Measurements from ENCODE around the gene KIRREL1.

The KIRREL1 gene

DNA sequence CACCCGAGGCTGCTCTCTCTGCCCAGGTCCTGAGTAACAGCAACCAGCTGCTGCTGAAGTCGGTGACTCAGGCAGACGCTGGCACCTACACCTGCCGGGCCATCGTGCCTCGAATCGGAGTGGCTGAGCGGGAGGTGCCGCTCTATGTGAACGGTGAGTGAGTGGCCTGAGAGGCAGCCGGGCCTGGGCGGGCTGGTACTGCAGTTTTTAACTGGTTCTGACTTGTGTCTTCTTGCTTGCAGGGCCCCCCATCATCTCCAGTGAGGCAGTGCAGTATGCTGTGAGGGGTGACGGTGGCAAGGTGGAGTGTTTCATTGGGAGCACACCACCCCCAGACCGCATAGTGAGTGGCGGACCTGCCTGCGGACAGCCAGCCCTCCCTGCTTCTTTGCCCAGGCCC, 96.0 kb downstream of the KIRREL1 start:
- peaks cover 97% of the 10 kb centered on the region for H3K36me3 ChIP-seq (ENCODE audit: insufficient read depth, insufficient read length, low read length)
- H3K4me3 ChIP-seq (ENCODE audit: insufficient read length, low read depth): no peak overlapping the region
- peaks cover 7% of the 10 kb centered on the region for H3K4me1 ChIP-seq (ENCODE audit: insufficient read depth, insufficient read length)
- DNase-seq (ENCODE audit: low read depth, low spot score): no peak
- no peak for TF ChIP-seq SUZ12 (IDR thresholded peaks at IDR 0.05; ENCODE audit: extremely low read depth, insufficient read depth, insufficient read length)
- TF ChIP-seq ZNF274 (IDR thresholded peaks at IDR 0.05; ENCODE audit: low read depth, low read length): no peak
- no peak for TF ChIP-seq YY1 (IDR thresholded peaks at IDR 0.05; ENCODE audit: insufficient read depth, insufficient read length)
- H3K27me3 ChIP-seq (ENCODE audit: insufficient read depth, insufficient read length): no peaks in the 10 kb centered on the region
- H3K9ac ChIP-seq (ENCODE audit: insufficient read length, low read depth): no peak overlapping the region
- no peaks in the 10 kb centered on the region for H3K9me3 ChIP-seq (ENCODE audit: insufficient read depth, low read length)

- TF ChIP-seq YY1 (IDR thresholded peaks at IDR 0.05; ENCODE audit: insufficient read depth, insufficient read length) (no peak), SUZ12 (IDR thresholded peaks at IDR 0.05; ENCODE audit: extremely low read depth, insufficient read depth, insufficient read length) (no peak), ZNF274 (IDR thresholded peaks at IDR 0.05; ENCODE audit: low read depth, low read length) (no peak)
- Histone ChIP-seq H3K4me1 (ENCODE audit: insufficient read depth, insufficient read length) (peaks cover 7% of the 10 kb centered on the region), H3K9ac (ENCODE audit: insufficient read length, low read depth) (no peak overlapping the region), H3K4me3 (ENCODE audit: insufficient read length, low read depth) (no peak overlapping the region), H3K9me3 (ENCODE audit: insufficient read depth, low read length) (no peaks in the 10 kb centered on the region), H3K36me3 (ENCODE audit: insufficient read depth, insufficient read length, low read length) (peaks cover 97% of the 10 kb centered on the region), H3K27me3 (ENCODE audit: insufficient read depth, insufficient read length) (no peaks in the 10 kb centered on the region)
- DNase-seq (ENCODE audit: low read depth, low spot score): no peak
Measured at GRCh38 chr1:158089925-158090637, 96.6 kb downstream of the KIRREL1 start.

DNA sequence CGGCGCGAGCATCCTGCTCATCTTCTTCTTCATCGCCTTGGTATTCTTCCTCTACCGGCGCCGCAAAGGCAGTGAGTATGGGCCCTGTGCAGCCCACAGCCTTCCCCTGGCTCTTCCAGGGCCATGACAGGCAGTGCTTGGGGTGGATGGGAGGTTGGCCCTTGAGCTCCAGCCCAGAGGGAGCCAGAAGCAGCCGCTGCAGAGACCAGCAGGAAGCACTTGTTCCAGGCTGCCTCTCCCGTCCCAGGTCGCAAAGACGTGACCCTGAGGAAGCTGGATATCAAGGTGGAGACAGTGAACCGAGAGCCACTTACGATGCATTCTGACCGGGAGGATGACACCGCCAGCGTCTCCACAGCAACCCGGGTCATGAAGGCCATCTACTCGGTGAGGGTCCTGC, 99.9 kb downstream of the KIRREL1 start:
- Histone ChIP-seq H3K9ac (ENCODE audit: insufficient read length, low read depth) (no peak overlapping the region), H3K4me3 (ENCODE audit: insufficient read length, low read depth) (no peak overlapping the region), H3K27me3 (ENCODE audit: insufficient read depth, insufficient read length) (no peaks in the 10 kb centered on the region), H3K36me3 (ENCODE audit: insufficient read depth, insufficient read length, low read length) (peaks cover 95% of the 10 kb centered on the region), H3K9me3 (ENCODE audit: insufficient read depth, low read length) (no peaks in the 10 kb centered on the region), H3K4me1 (ENCODE audit: insufficient read depth, insufficient read length) (peaks cover 8% of the 10 kb centered on the region)
- TF ChIP-seq ZNF274 (IDR thresholded peaks at IDR 0.05; ENCODE audit: low read depth, low read length) (no peak), YY1 (IDR thresholded peaks at IDR 0.05; ENCODE audit: insufficient read depth, insufficient read length) (no peak), SUZ12 (IDR thresholded peaks at IDR 0.05; ENCODE audit: extremely low read depth, insufficient read depth, insufficient read length) (no peak)
- no peak for DNase-seq (ENCODE audit: low read depth, low spot score)

DNA sequence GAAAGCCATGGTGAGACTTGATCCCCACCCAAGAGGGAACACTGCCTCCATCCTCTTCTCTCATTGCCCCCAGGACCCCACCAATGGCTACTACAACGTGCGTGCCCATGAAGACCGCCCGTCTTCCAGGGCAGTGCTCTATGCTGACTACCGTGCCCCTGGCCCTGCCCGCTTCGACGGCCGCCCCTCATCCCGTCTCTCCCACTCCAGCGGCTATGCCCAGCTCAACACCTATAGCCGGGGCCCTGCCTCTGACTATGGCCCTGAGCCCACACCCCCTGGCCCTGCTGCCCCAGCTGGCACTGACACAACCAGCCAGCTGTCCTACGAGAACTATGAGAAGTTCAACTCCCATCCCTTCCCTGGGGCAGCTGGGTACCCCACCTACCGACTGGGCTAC, 101.1 kb downstream of the KIRREL1 start:
- no peak for DNase-seq (ENCODE audit: low read depth, low spot score)
- no peak overlapping the region for H3K9ac ChIP-seq (ENCODE audit: insufficient read length, low read depth)
- no peaks in the 10 kb centered on the region for H3K9me3 ChIP-seq (ENCODE audit: insufficient read depth, low read length)
- H3K36me3 ChIP-seq (ENCODE audit: insufficient read depth, insufficient read length, low read length): peaks cover 89% of the 10 kb centered on the region
- H3K27me3 ChIP-seq (ENCODE audit: insufficient read depth, insufficient read length): no peaks in the 10 kb centered on the region
- H3K4me3 ChIP-seq (ENCODE audit: insufficient read length, low read depth): no peak overlapping the region
- TF ChIP-seq ZNF274 (IDR thresholded peaks at IDR 0.05; ENCODE audit: low read depth, low read length): no peak
- no peak for TF ChIP-seq YY1 (IDR thresholded peaks at IDR 0.05; ENCODE audit: insufficient read depth, insufficient read length)
- no peak for TF ChIP-seq SUZ12 (IDR thresholded peaks at IDR 0.05; ENCODE audit: extremely low read depth, insufficient read depth, insufficient read length)
- peaks cover 16% of the 10 kb centered on the region for H3K4me1 ChIP-seq (ENCODE audit: insufficient read depth, insufficient read length)

DNA sequence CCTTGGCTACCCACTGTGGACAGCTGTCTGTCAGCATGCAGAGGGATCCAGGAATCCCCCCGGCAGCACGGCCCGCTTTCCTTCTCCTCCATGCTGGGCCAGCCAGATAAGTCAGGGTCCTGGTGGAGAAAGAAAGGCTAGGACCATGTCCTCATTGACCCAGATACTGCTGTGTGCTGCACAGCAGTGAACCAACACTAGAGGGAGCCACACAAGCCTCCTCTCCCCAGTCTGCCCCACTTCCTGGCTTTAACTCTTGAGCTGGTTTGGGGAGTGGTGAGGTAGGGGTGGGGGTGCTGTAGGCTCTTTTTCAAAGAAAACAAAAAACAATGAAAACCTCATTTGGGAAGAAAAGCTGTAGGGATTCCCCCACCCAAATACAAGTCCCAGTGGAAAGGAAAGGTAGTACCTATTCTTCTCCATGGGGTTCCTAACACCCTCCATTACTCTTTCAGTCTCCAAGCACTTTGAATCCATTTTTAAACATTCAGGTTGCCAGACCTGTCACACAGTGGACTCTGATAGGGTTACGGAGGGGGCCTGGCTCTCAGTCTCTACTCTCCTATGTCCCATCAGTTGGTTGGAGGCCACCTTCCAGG, 102.4 kb downstream of the KIRREL1 start:
- Histone ChIP-seq H3K9me3 (ENCODE audit: insufficient read depth, low read length) (no peaks in the 10 kb centered on the region), H3K36me3 (ENCODE audit: insufficient read depth, insufficient read length, low read length) (peaks cover 76% of the 10 kb centered on the region), H3K27me3 (ENCODE audit: insufficient read depth, insufficient read length) (no peaks in the 10 kb centered on the region), H3K4me1 (ENCODE audit: insufficient read depth, insufficient read length) (peaks cover 17% of the 10 kb centered on the region), H3K4me3 (ENCODE audit: insufficient read length, low read depth) (no peak overlapping the region), H3K9ac (ENCODE audit: insufficient read length, low read depth) (no peak overlapping the region)
- no peak for DNase-seq (ENCODE audit: low read depth, low spot score)
- TF ChIP-seq ZNF274 (IDR thresholded peaks at IDR 0.05; ENCODE audit: low read depth, low read length): no peak
- no peak for TF ChIP-seq SUZ12 (IDR thresholded peaks at IDR 0.05; ENCODE audit: extremely low read depth, insufficient read depth, insufficient read length)
- no peak for TF ChIP-seq YY1 (IDR thresholded peaks at IDR 0.05; ENCODE audit: insufficient read depth, insufficient read length)

- no peak for DNase-seq (ENCODE audit: low read depth, low spot score)
- TF ChIP-seq ZNF274 (IDR thresholded peaks at IDR 0.05; ENCODE audit: low read depth, low read length): no peak
- no peak for TF ChIP-seq SUZ12 (IDR thresholded peaks at IDR 0.05; ENCODE audit: extremely low read depth, insufficient read depth, insufficient read length)
- no peak for TF ChIP-seq YY1 (IDR thresholded peaks at IDR 0.05; ENCODE audit: insufficient read depth, insufficient read length)
- H3K27me3 ChIP-seq (ENCODE audit: insufficient read depth, insufficient read length): no peaks in the 10 kb centered on the region
- peaks cover 53% of the 10 kb centered on the region for H3K36me3 ChIP-seq (ENCODE audit: insufficient read depth, insufficient read length, low read length)
- no peak overlapping the region for H3K4me3 ChIP-seq (ENCODE audit: insufficient read length, low read depth)
- peaks cover 26% of the 10 kb centered on the region for H3K4me1 ChIP-seq (ENCODE audit: insufficient read depth, insufficient read length)
- no peak overlapping the region for H3K9ac ChIP-seq (ENCODE audit: insufficient read length, low read depth)
- no peaks in the 10 kb centered on the region for H3K9me3 ChIP-seq (ENCODE audit: insufficient read depth, low read length)
Measured at GRCh38 chr1:158098256-158098655, 104.8 kb downstream of the KIRREL1 start.

- H3K4me1 ChIP-seq (ENCODE audit: insufficient read depth, insufficient read length): peaks cover 26% of the 10 kb centered on the region
- peaks cover 43% of the 10 kb centered on the region for H3K36me3 ChIP-seq (ENCODE audit: insufficient read depth, insufficient read length, low read length)
- H3K9ac ChIP-seq (ENCODE audit: insufficient read length, low read depth): no peak overlapping the region
- no peak for DNase-seq (ENCODE audit: low read depth, low spot score)
- H3K4me3 ChIP-seq (ENCODE audit: insufficient read length, low read depth): no peak overlapping the region
- no peak for TF ChIP-seq SUZ12 (IDR thresholded peaks at IDR 0.05; ENCODE audit: extremely low read depth, insufficient read depth, insufficient read length)
- no peak for TF ChIP-seq YY1 (IDR thresholded peaks at IDR 0.05; ENCODE audit: insufficient read depth, insufficient read length)
- TF ChIP-seq ZNF274 (IDR thresholded peaks at IDR 0.05; ENCODE audit: low read depth, low read length): no peak
- no peaks in the 10 kb centered on the region for H3K27me3 ChIP-seq (ENCODE audit: insufficient read depth, insufficient read length)
- no peaks in the 10 kb centered on the region for H3K9me3 ChIP-seq (ENCODE audit: insufficient read depth, low read length)
Measured at GRCh38 chr1:158099185-158099584, 105.7 kb downstream of the KIRREL1 start.

Measured in NT2/D1 (cell line).